ENCODE data around the gene ALK. TPM values are rescaled to one million over a fixed set of nuclear protein-coding genes. Genes with fewer than 3 reads are reported as not detected.

Gene ALK
- polyA plus RNA-seq, 2 of the 4 experiments (the other 2 are of a cell fraction), result not detected

DNA sequence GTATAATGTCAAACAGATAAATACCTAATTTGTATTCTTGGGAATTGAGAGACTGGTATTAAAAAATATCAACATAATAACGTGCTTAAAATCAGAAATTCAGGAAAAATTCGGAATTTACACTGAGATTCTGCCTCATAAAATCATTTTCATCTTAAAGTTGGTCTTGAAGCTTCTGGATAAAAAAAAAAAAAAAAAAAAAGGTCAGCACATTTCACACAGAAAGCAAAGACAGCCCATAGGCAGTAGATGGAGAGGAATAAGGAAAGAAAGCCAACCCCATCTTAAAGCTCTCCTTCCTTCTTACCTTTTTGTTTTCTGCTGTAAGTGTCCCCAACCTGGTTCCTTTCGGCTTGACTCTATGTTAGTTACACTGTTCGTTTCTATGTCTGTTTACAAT lies 41.5 kb upstream of the ALK start:
- TF ChIP-seq SMC3 (IDR thresholded peaks at IDR 0.05) (no peak), MAFK (IDR thresholded peaks at IDR 0.05; ENCODE audit: partially characterized antibody) (peak; percentile 52), BCL3 (IDR thresholded peaks at IDR 0.05) (no peak)
- DNase-seq (ENCODE audit: low read depth in 1 of 2, low spot score in 1 of 2) (no peak), ATAC-seq (no peak), FAIRE-seq (no peak)
- POLR2A ChIA-PET, result no interaction called here
- 11% methylated on average over 4 of the region's 4 CpGs for WGBS (ENCODE audit: missing lambda C conversion rate)
- Histone ChIP-seq H3K9me3 (no peaks in the 10 kb centered on the region), H3K4me3 (no peak overlapping the region), H3K4me2 (no peak overlapping the region), H3K27ac (no peak overlapping the region), H3K4me1 (peaks cover 4% of the 10 kb centered on the region; the same call in 1 of the 3 replicates)
- CTCF ChIA-PET, result no interaction called here

DNA sequence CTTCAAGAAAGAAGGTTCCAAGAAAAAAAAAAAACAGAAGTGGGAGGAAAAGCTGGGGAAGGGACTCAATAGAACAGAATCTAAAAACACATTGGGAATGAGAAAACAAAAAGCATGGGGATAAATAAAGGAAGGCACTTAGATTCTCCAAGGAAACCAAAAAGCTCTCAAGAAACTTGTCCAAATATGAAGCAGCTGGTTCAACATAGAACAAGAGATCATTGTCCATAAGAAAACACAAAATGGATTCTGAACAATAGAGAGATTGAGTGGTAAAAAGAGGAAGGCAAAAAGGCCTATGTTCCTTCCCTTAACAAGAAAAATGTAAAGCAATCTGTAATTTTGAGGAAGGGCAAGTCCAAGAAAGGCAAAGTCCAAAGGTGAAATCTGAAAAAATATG lies 32.9 kb upstream of the ALK start:
- H3K27ac ChIP-seq, result no peak overlapping the region
- ATAC-seq (no peak), FAIRE-seq (no peak), DNase-seq (ENCODE audit: low read depth in 1 of 2, low spot score in 1 of 2) (no peak)
- H3K4me3 ChIP-seq, result no peak overlapping the region
- no peaks in the 10 kb centered on the region for H3K9me3 ChIP-seq
- ChIA-PET CTCF (no interaction called here), POLR2A (no interaction called here)
- H3K4me2 ChIP-seq, result no peak overlapping the region
- H3K4me1 ChIP-seq, result no peaks in the 10 kb centered on the region
- TF ChIP-seq NPAS2 (CRISPR knock-in tag; IDR thresholded peaks at IDR 0.05; ENCODE audit: borderline replicate concordance) (no peak), RNF2 (IDR thresholded peaks at IDR 0.05; ENCODE audit: borderline replicate concordance, low read depth) (no peak), GATA3 (IDR thresholded peaks at IDR 0.05; ENCODE audit: borderline replicate concordance) (no peak), MAFK (IDR thresholded peaks at IDR 0.05; ENCODE audit: partially characterized antibody) (no peak), EP300 (IDR thresholded peaks at IDR 0.05) (no peak), ELK1 (IDR thresholded peaks at IDR 0.05; ENCODE audit: low read depth, low read length) (no peak), HOXB13 (CRISPR knock-in tag; IDR thresholded peaks at IDR 0.05; ENCODE audit: low read depth) (no peak)

DNA sequence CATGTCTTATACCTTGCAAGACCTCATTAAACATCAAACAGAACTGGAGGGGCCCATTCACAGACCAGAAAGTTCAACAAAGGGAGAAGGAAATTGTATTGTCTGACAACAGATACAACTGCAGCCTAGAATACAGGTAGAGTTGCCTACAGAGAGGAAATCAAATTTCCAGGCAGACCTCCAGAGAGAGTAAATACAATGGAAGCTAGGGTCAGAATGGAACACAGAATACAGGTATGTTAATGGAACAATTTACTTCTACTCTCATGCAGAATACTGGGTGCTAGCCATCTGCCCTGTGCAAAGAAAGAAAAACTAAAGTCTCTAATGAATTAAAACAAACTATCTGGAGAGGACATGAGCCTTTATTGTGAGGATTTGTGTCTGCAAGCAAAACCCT lies 31.6 kb upstream of the ALK start:
- FAIRE-seq (no peak), ATAC-seq (no peak), DNase-seq (ENCODE audit: low read depth in 1 of 2, low spot score in 1 of 2) (no peak)
- H3K4me1 ChIP-seq, result no peaks in the 10 kb centered on the region
- ChIA-PET POLR2A (no interaction called here), CTCF (no interaction called here)
- no peak overlapping the region for H3K4me3 ChIP-seq
- H3K4me2 ChIP-seq, result no peak overlapping the region
- H3K9me3 ChIP-seq, result no peaks in the 10 kb centered on the region
- no peak for TF ChIP-seq CHD2 (IDR thresholded peaks at IDR 0.05; ENCODE audit: low read length, partially characterized antibody)
- no peak for TF ChIP-seq CEBPB (IDR thresholded peaks at IDR 0.05)
- no peak for TF ChIP-seq ZC3H11A (IDR thresholded peaks at IDR 0.05)
- no peak for TF ChIP-seq GATA3 (IDR thresholded peaks at IDR 0.05; ENCODE audit: borderline replicate concordance)
- H3K27ac ChIP-seq, result no peak overlapping the region

DNA sequence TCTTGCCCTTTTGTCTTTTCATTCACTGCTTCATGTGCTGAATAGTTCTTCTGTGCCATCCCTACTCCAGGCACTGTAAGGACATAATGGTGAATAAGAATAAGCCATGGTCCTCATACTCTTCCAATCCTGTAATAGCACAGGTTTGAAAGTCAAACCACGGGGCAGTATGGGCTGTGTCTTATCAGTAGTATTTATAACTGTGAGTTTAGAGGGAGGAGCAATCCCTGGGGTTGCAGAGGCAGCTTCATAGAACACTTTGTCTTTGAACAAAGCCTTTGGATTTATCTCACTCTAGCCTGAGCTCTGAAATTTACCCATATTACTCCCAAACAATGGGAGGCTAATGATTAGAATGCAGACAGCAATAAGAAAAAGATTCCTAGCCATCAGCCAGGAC lies 30.2 kb upstream of the ALK start:
- Histone ChIP-seq H3K4me2 (no peak overlapping the region), H3K4me3 (no peak overlapping the region), H3K9me3 (no peaks in the 10 kb centered on the region), H3K27ac (no peak overlapping the region), H3K4me1 (no peaks in the 10 kb centered on the region)
- ChIA-PET POLR2A (no interaction called here), CTCF (interaction anchor here (0.5 kb wide), 1 partner anchor 42 kb away, joined by 3 read pairs; no protein-coding TSS in a partner anchor)
- ATAC-seq, result no peak
- FAIRE-seq, result no peak
- DNase-seq (ENCODE audit: low read depth in 1 of 2, low spot score in 1 of 2), result no peak
- 0% methylated on average over 1 of the region's 1 CpG for WGBS (ENCODE audit: missing lambda C conversion rate)
- TF ChIP-seq MAFK (IDR thresholded peaks at IDR 0.05; ENCODE audit: partially characterized antibody), result no peak
- no peak for TF ChIP-seq ZFP36 (IDR thresholded peaks at IDR 0.05; ENCODE audit: borderline replicate concordance, partially characterized antibody)
- no peak for TF ChIP-seq RCOR1 (IDR thresholded peaks at IDR 0.05; ENCODE audit: low read depth, low read length)
- TF ChIP-seq HOXB13 (CRISPR knock-in tag; IDR thresholded peaks at IDR 0.05; ENCODE audit: low read depth), result no peak
- no peak for TF ChIP-seq FOSB (CRISPR knock-in tag; IDR thresholded peaks at IDR 0.05)
- no peak for TF ChIP-seq RNF2 (IDR thresholded peaks at IDR 0.05; ENCODE audit: borderline replicate concordance, low read depth)
- TF ChIP-seq TP53 (CRISPR knock-in tag; IDR thresholded peaks at IDR 0.05), result no peak
- TF ChIP-seq JUN (IDR thresholded peaks at IDR 0.05), result no peak
- no peak for TF ChIP-seq POLR2A (IDR thresholded peaks at IDR 0.05; ENCODE audit: low read length)
- no peak for TF ChIP-seq RARB (CRISPR knock-in tag; IDR thresholded peaks at IDR 0.05)
- no peak for TF ChIP-seq PHF8 (IDR thresholded peaks at IDR 0.05; ENCODE audit: borderline replicate concordance, low read depth)
- no peak for TF ChIP-seq KDM1A (IDR thresholded peaks at IDR 0.05; ENCODE audit: low read depth)

Data from A549 (cell line).